HEK293 (cell line): Measurements from ENCODE around the gene LRP3.

Experiments used
- CTCF ChIP-seq: fragments of 450-650 bp; formaldehyde crosslinking; IDR thresholded peaks from 2 replicates; pipeline ENCODE4 v1.5.1; 2016; ENCODE audit warnings: missing biosample characterization, missing genetic modification characterization
- GLIS1 ChIP-seq: fragments of 450-650 bp; formaldehyde crosslinking; IDR thresholded peaks from 2 replicates; pipeline ENCODE4 v1.5.1; 2016; ENCODE audit warnings: missing biosample characterization, missing genetic modification characterization
- KLF10 ChIP-seq: fragments of 450-650 bp; IDR thresholded peaks from 2 replicates; pipeline ENCODE4 v1.5.1; 2018; ENCODE audit warnings: missing biosample characterization, mild to moderate bottlenecking, missing genetic modification characterization
- REST ChIP-seq: fragments of 450-650 bp; formaldehyde crosslinking; IDR thresholded peaks from 2 replicates; pipeline ENCODE4 v1.5.1; 2016; ENCODE audit warnings: missing biosample characterization, missing genetic modification characterization
- ZFP41 ChIP-seq: fragments of 450-650 bp; formaldehyde crosslinking; IDR thresholded peaks from 2 replicates; pipeline ENCODE4 v1.5.1; 2016; ENCODE audit warnings: missing biosample characterization, missing genetic modification characterization, borderline replicate concordance
- TF ChIP-seq, protein P1 (sequence below): fragments of 450-650 bp; formaldehyde crosslinking; IDR thresholded peaks from 2 replicates; pipeline ENCODE4 v1.5.1; 2016; ENCODE audit warnings: missing biosample characterization, missing genetic modification characterization, low read depth

GRCh38 chr19:33239223-33239975 lies 45.3 kb downstream of the LRP3 start:
- TF ChIP-seq KLF10 (tag by site-specific recombination) (no peak), CTCF (tag by site-specific recombination) (no peak), ZFP41 (tag by site-specific recombination) (no peak), REST (tag by site-specific recombination) (no peak), GLIS1 (tag by site-specific recombination) (no peak)
- TF ChIP-seq, protein P1, sequence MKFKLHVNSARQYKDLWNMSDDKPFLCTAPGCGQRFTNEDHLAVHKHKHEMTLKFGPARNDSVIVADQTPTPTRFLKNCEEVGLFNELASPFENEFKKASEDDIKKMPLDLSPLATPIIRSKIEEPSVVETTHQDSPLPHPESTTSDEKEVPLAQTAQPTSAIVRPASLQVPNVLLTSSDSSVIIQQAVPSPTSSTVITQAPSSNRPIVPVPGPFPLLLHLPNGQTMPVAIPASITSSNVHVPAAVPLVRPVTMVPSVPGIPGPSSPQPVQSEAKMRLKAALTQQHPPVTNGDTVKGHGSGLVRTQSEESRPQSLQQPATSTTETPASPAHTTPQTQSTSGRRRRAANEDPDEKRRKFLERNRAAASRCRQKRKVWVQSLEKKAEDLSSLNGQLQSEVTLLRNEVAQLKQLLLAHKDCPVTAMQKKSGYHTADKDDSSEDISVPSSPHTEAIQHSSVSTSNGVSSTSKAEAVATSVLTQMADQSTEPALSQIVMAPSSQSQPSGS (tag by site-specific recombination) = no peak
